Measurements from ENCODE around the gene CHMP1B. TPM values are rescaled to one million over a fixed set of nuclear protein-coding genes. Genes with fewer than 3 reads are reported as not detected.

CHMP1B gene
- total and polyA plus RNA-seq, 9 of the 15 experiments (the other 6 are each of a cell fraction or from before 2014, with no cell fraction given): 12.3 to 29.9 (median 19.0) TPM

- TF ChIP-seq FOXA1 (IDR thresholded peaks at IDR 0.05; ENCODE audit: borderline replicate concordance) (no peak), MEF2A (IDR thresholded peaks at IDR 0.05; ENCODE audit: control insufficient read depth, low read depth, low read length) (no peak)
Measured at GRCh38 chr18:11883153-11883552, 31.9 kb downstream of the CHMP1B start (continued).

GRCh38 chr18:11884396-11885030 lies 33.3 kb downstream of the CHMP1B start:
- H3K36me3 ChIP-seq (ENCODE audit: control insufficient read depth, insufficient read depth, low read length): 0 out of 3 replicates have a peak, but pooled peaks cover 2% of the 10 kb centered on the region
- FAIRE-seq (no peak), ATAC-seq (no peak), DNase-seq (ENCODE audit: extremely low read depth in 1 of 4, low spot score in 3 of 4) (no peak)
- intact Hi-C loops (cut with micrococcal nuclease): no loop called here
- no peak overlapping the region for H3K9ac ChIP-seq (ENCODE audit: insufficient read depth in 1 of 2, low read depth in 2 of 2, low read length in 2 of 2)
- no peak overlapping the region for H3K4me2 ChIP-seq (ENCODE audit: insufficient read depth, low read length)
- H3K4me1 ChIP-seq (replicated peaks in 1 of 2; ENCODE audit: control insufficient read depth in 2 of 2, insufficient read depth in 2 of 2, low read length in 2 of 2): peaks cover 11 to 16% of the 10 kb centered on the region in 2 experiments; a peak in 4 of 5 replicates
- ChIA-PET POLR2A (no interaction called here), CTCF (ENCODE audit: low intra/inter-chr PET ratio) (no interaction called here)
- H3K4me3 ChIP-seq: no peak overlapping the region
- no peak overlapping the region for H3K27ac ChIP-seq (ENCODE audit: extremely low read depth, low read depth, low read length)
- no TSS peak for BruUV-seq (replicated peaks)
- H2AFZ ChIP-seq (ENCODE audit: low read depth, low read length): no peak overlapping the region
- no peaks in the 10 kb centered on the region for H3K9me1 ChIP-seq (ENCODE audit: control insufficient read depth, insufficient read depth, low read length)
- 63% methylated on average over 12 of the region's 12 CpGs for WGBS (ENCODE audit: insufficient coverage, low coverage, missing lambda C conversion rate)
- H4K20me1 ChIP-seq (replicated peaks; ENCODE audit: control insufficient read depth, insufficient read depth, low read length): no peaks in the 10 kb centered on the region
- in situ Hi-C loops (cut with MboI): no loop called here
- H3K79me2 ChIP-seq (ENCODE audit: control insufficient read depth, insufficient read depth, low read length): no peaks in the 10 kb centered on the region
- H3K9me3 ChIP-seq (replicated peaks; ENCODE audit: control insufficient read depth, insufficient read depth, low read depth, low read length): no peaks in the 10 kb centered on the region
- no peaks in the 10 kb centered on the region; a peak in 1 of 5 replicates for H3K27me3 ChIP-seq (ENCODE audit: control insufficient read depth in 2 of 2, insufficient read depth in 2 of 2, low read length in 2 of 2)
- TF ChIP-seq IFI16 (CRISPR knock-in tag; IDR thresholded peaks at IDR 0.05) (no peak), ATF3 (IDR thresholded peaks at IDR 0.05) (no peak), ATF3 (CRISPR knock-in tag; conservative IDR thresholded peaks at IDR 0.05) (no peak), EHMT2 (IDR thresholded peaks at IDR 0.05) (no peak), YBX1 (IDR thresholded peaks at IDR 0.05) (no peak), ELF2 (CRISPR knock-in tag; IDR thresholded peaks at IDR 0.05) (no peak), DACH1 (IDR thresholded peaks at IDR 0.05; ENCODE audit: partially characterized antibody) (no peak), ZNF609 (CRISPR knock-in tag; IDR thresholded peaks at IDR 0.05; ENCODE audit: borderline replicate concordance) (no peak), XRCC3 (IDR thresholded peaks at IDR 0.05) (no peak), ETV6 (IDR thresholded peaks at IDR 0.05; ENCODE audit: borderline replicate concordance in 1 of 2, low read depth in 2 of 2, low read length in 1 of 2) (no peak), ETV6 (CRISPR knock-in tag; IDR thresholded peaks at IDR 0.05; ENCODE audit: borderline replicate concordance) (no peak), HMG20A (CRISPR knock-in tag; conservative IDR thresholded peaks at IDR 0.05) (no peak), ZNF551 (CRISPR knock-in tag; IDR thresholded peaks at IDR 0.05) (no peak), ZNF764 (CRISPR knock-in tag; IDR thresholded peaks at IDR 0.05; ENCODE audit: low read depth) (no peak), ZNF79 (CRISPR knock-in tag; IDR thresholded peaks at IDR 0.05; ENCODE audit: low read depth) (no peak), HEY1 (CRISPR knock-in tag; IDR thresholded peaks at IDR 0.05; ENCODE audit: borderline replicate concordance) (no peak)
